ENCODE measurements around the gene RNF20.

GRCh38 chr9:101543098-101543735, 9.6 kb downstream of the RNF20 start:
- no peak for TF ChIP-seq CHD1 (IDR thresholded peaks at IDR 0.05; ENCODE audit: low read depth, low read length)
- no peak for TF ChIP-seq CTCF (conservative IDR thresholded peaks at IDR 0.05; ENCODE audit: low read depth, low read length)
- no peak for TF ChIP-seq POLR2A (IDR thresholded peaks at IDR 0.05; ENCODE audit: low read depth, low read length)
- no peak for TF ChIP-seq FOS (IDR thresholded peaks at IDR 0.05; ENCODE audit: low read depth, low read length)
- TF ChIP-seq BHLHE40 (IDR thresholded peaks at IDR 0.05; ENCODE audit: low read depth, low read length), result no peak
- TF ChIP-seq RFX5 (IDR thresholded peaks at IDR 0.05; ENCODE audit: low read depth, low read length), result no peak
- TF ChIP-seq USF2 (IDR thresholded peaks at IDR 0.05; ENCODE audit: low read depth, low read length), result no peak
- TF ChIP-seq RCOR1 (IDR thresholded peaks at IDR 0.05; ENCODE audit: insufficient replicate concordance, low read length), result no peak
- TF ChIP-seq RAD21 (IDR thresholded peaks at IDR 0.05; ENCODE audit: low read length), result no peak
- no peak for TF ChIP-seq ELK1 (IDR thresholded peaks at IDR 0.05; ENCODE audit: borderline replicate concordance, low read depth, low read length)

All from IMR-90 (cell line).